HCT116 (cell line): ENCODE measurements around the gene ORMDL3. TPM values are rescaled to one million over a fixed set of nuclear protein-coding genes. Genes with fewer than 3 reads are reported as not detected.

Experiments
- ATAC-seq: fragments of 200-7000 bp; cut with Tn5 transposase; 2 replicates; pipeline ENCODE4 v1.9.1; 2020; ENCODE audit warnings: mild to moderate bottlenecking, moderate library complexity
- BruUV-seq: library from RNA; stranded (reverse); fragments of 400-500 nt; replicated peaks from 2 replicates; lab custom pipeline; 2021; lab: Mats Ljungman, UMichigan
- CTCF ChIA-PET: fragments of 300-600 bp; sonication (Branson Sonifier 250); formaldehyde crosslinking; loops from one replicate; lab custom pipeline; 2021; ENCODE audit warnings: antibody characterized with exemption; lab: Charles Lee
- POLR2A ChIA-PET: fragments of 300-600, 350-600 bp; sonication (Branson Sonifier 250); formaldehyde crosslinking; loops from one replicate; lab custom pipeline; 2021; ENCODE audit warnings: antibody characterized with exemption; lab: Charles Lee
- RAD21 ChIA-PET, 2 experiments: fragments of 300-600 bp; sonication (Branson Sonifier 250); formaldehyde crosslinking; loops; one replicate each; lab custom pipeline; 2023; ENCODE audit warnings: low total read pairs in 2 of 2; ENCODE audit not compliant: uncharacterized antibody in 2 of 2, unreplicated experiment in 2 of 2, low non-redundant PET in 1 of 2; lab: Charles Lee
- DNase-seq: peaks from one replicate; pipeline ENCODE4 v3.0.0-alpha.2; 2010; ENCODE audit warnings: low read depth, low spot score
- H2AFZ ChIP-seq: fragments of 200-600 bp; shearing (Covaris generic), sonication (generic); 2 replicates; pipeline ENCODE4 v1.6.1; 2017; ENCODE audit warnings: low read depth, mixed run types, mixed read lengths, antibody characterized with exemption, low read length; ENCODE audit not compliant: poor library complexity, severe bottlenecking
- H3K27ac ChIP-seq: 2 replicates; pipeline ENCODE4 v1.5.1; 2012; ENCODE audit warnings: low read depth, low read length
- H3K27me3 ChIP-seq: fragments of 200-600 bp; sonication (generic); 2 replicates; pipeline ENCODE4 v1.6.1; 2016; ENCODE audit warnings: mixed run types, low read length, mixed read lengths; ENCODE audit not compliant: insufficient read depth
- H3K36me3 ChIP-seq, 2 experiments: fragments of 200-500 bp in 1 of 2; fragments of 200-600 bp in 1 of 2; sonication (Bioruptor generic) in 1 of 2; sonication (generic) in 1 of 2; 2 replicates each; pipeline versions ENCODE4 v1.5.1 to v1.6.1; 2014 to 2016; ENCODE audit warnings: low read length in 2 of 2, inconsistent platforms in 1 of 2, mixed read lengths in 1 of 2, mixed run types in 1 of 2; ENCODE audit not compliant: insufficient read depth in 2 of 2, control insufficient read depth in 1 of 2
- H3K4me1 ChIP-seq, 2 experiments: fragments of 200-600 bp in 1 of 2; sonication (generic) in 1 of 2; 2 replicates each; pipeline versions ENCODE4 v1.5.1 to v1.6.1; 2012 to 2017; ENCODE audit warnings: low read length in 2 of 2, inconsistent platforms in 1 of 2, mild to moderate bottlenecking in 1 of 2, mixed read lengths in 1 of 2, mixed run types in 1 of 2, moderate library complexity in 1 of 2; ENCODE audit not compliant: insufficient read depth in 2 of 2, control insufficient read depth in 1 of 2
- H3K4me2 ChIP-seq: fragments of 200-600 bp; sonication (generic); 2 replicates; pipeline ENCODE4 v1.6.1; 2017; ENCODE audit warnings: mixed run types, low read length, mixed read lengths
- H3K4me3 ChIP-seq, 2 experiments: fragments of 200-600 bp in 1 of 2; sonication (generic) in 1 of 2; replicated peaks in 1 of 2; 2 replicates each; pipeline ENCODE4 v1.5.1; 2011 to 2016; ENCODE audit warnings: low read length in 2 of 2, control low read depth in 1 of 2, low read depth in 1 of 2, mild to moderate bottlenecking in 1 of 2, mixed read lengths in 1 of 2, mixed run types in 1 of 2
- H3K79me2 ChIP-seq: fragments of 200-600 bp; sonication (generic); 2 replicates; pipeline ENCODE4 v1.6.1; 2017; ENCODE audit warnings: mild to moderate bottlenecking, mixed run types, low read length, moderate library complexity, mixed read lengths; ENCODE audit not compliant: insufficient read depth
- H3K9ac ChIP-seq: fragments of 200-600 bp; sonication (generic); 2 replicates; pipeline ENCODE4 v1.6.1; 2016; ENCODE audit warnings: low read length, mixed read lengths
- H3K9me2 ChIP-seq: fragments of 200-600 bp; sonication (generic), shearing (Covaris generic); 2 replicates; pipeline ENCODE4 v1.6.1; 2017; ENCODE audit warnings: mixed run types, mild to moderate bottlenecking, moderate library complexity; ENCODE audit not compliant: insufficient read depth
- H3K9me3 ChIP-seq, 2 experiments: fragments of 200-500 bp in 1 of 2; fragments of 200-600 bp in 1 of 2; sonication (Bioruptor generic) in 1 of 2; sonication (generic) in 1 of 2; 2 replicates each; pipeline ENCODE4 v1.6.1; 2014 to 2017; ENCODE audit warnings: low read length in 2 of 2, mixed read lengths in 2 of 2, inconsistent platforms in 1 of 2, low read depth in 1 of 2, mild to moderate bottlenecking in 1 of 2, mixed run types in 1 of 2, moderate library complexity in 1 of 2; ENCODE audit not compliant: control insufficient read depth in 1 of 2, insufficient read depth in 1 of 2
- H4K20me1 ChIP-seq: fragments of 200-600 bp; sonication (generic), shearing (Covaris generic); 2 replicates; pipeline ENCODE4 v1.6.1; 2017; ENCODE audit warnings: mixed run types, mild to moderate bottlenecking, moderate library complexity; ENCODE audit not compliant: insufficient read depth
- CBX3 ChIP-seq: IDR thresholded peaks from 2 replicates; pipeline ENCODE4 v1.6.1; 2012; ENCODE audit warnings: low read depth
- EGR1 ChIP-seq: IDR thresholded peaks from 2 replicates; pipeline ENCODE4 v1.6.1; 2012; ENCODE audit warnings: low read depth
- EZH2 ChIP-seq: fragments of 200-600 bp; sonication (generic); IDR thresholded peaks from 2 replicates; pipeline ENCODE4 v1.6.1; 2017; ENCODE audit warnings: antibody characterized with exemption, mixed run types
- FOSL1 ChIP-seq: IDR thresholded peaks from 2 replicates; pipeline ENCODE4 v1.6.1; 2012; ENCODE audit warnings: low read depth
- MAX ChIP-seq: IDR thresholded peaks from 2 replicates; pipeline ENCODE4 v1.6.1; 2012
- POLR2A ChIP-seq: IDR thresholded peaks from 2 replicates; pipeline ENCODE4 v1.7.0; 2011; ENCODE audit warnings: borderline replicate concordance; ENCODE audit not compliant: insufficient read depth, insufficient read length; ENCODE audit errors: extremely low read depth
- REST ChIP-seq: IDR thresholded peaks from 2 replicates; pipeline ENCODE4 v1.6.1; 2012; ENCODE audit warnings: low read depth
- TCF7L2 ChIP-seq: IDR thresholded peaks from 2 replicates; pipeline ENCODE4 v1.7.0; 2011; ENCODE audit warnings: borderline replicate concordance, inconsistent platforms; ENCODE audit not compliant: insufficient read depth, insufficient read length; ENCODE audit errors: extremely low read depth
- ZBTB33 ChIP-seq: IDR thresholded peaks from 2 replicates; pipeline ENCODE4 v1.6.1; 2011; ENCODE audit warnings: mild to moderate bottlenecking, low read length, moderate library complexity; ENCODE audit not compliant: insufficient replicate concordance; ENCODE audit errors: extremely low read depth
- ZFX ChIP-seq: fragments of 450-650 bp; IDR thresholded peaks from 2 replicates; pipeline ENCODE4 v1.6.1; 2017
- ZNF274 ChIP-seq: fragments of 200-500 bp; sonication (Bioruptor generic); IDR thresholded peaks from 2 replicates; pipeline ENCODE4 v1.6.1; 2014; ENCODE audit warnings: mild to moderate bottlenecking, low read depth, low read length, inconsistent platforms
- intact Hi-C: fragments of 100-400 bp; cut with micrococcal nuclease; formaldehyde crosslinking; loops from 2 replicates; pipeline ENCODE4 v1.10.0; 2022
- total RNA-seq: library from RNA; stranded (reverse); gene quantifications from one replicate; pipeline ENCODE4 v1.2.1, GENCODE V29; 2021; ENCODE audit not compliant: unreplicated experiment

The ORMDL3 gene
- total RNA-seq, 1 experiment from 2014 or later: 46.9 TPM

- H2AFZ ChIP-seq: no peak overlapping the region
- no peak overlapping the region for H3K9ac ChIP-seq
- ChIA-PET CTCF (no interaction called here), RAD21 (no interaction called here), POLR2A (no interaction called here)
- peaks cover 5 to 31% of the 10 kb centered on the region in 2 experiments; a peak in 2 of 4 replicates for H3K36me3 ChIP-seq
- H4K20me1 ChIP-seq: no peaks in the 10 kb centered on the region
- peaks cover 0 to 15% of the 10 kb centered on the region in 2 experiments; a peak in 3 of 4 replicates for H3K4me1 ChIP-seq
- DNase-seq (no peak), ATAC-seq (no peak)
- H3K27ac ChIP-seq: no peak overlapping the region
- no peaks in the 10 kb centered on the region for H3K9me2 ChIP-seq
- intact Hi-C loops: no loop called here
- no peak overlapping the region for H3K4me3 ChIP-seq
- H3K79me2 ChIP-seq: peaks cover 24% of the 10 kb centered on the region; the same call in 1 of the 2 replicates
- no TSS peak for BruUV-seq
- TF ChIP-seq TCF7L2 (no peak), ZBTB33 (no peak), EZH2 (no peak), CBX3 (no peak), ZFX (no peak), EGR1 (no peak), POLR2A (no peak), MAX (no peak), REST (no peak), ZNF274 (no peak), FOSL1 (no peak)
- TF ChIP-seq, all 23 proteins: peak for 0
- Histone ChIP-seq H3K4me2 (no peak overlapping the region), H3K27me3 (no peaks in the 10 kb centered on the region), H3K9me3 (no peaks in the 10 kb centered on the region)
Measured at GRCh38 chr17:39923230-39923629, 4.2 kb downstream of the ORMDL3 start.
